HCEC 1CT (cell line): ENCODE measurements around the gene KIRREL3.

Experiments used
- DNase-seq: peaks from one replicate; pipeline ENCODE4 v3.0.0-alpha.2; 2017

Gene KIRREL3

DNA sequence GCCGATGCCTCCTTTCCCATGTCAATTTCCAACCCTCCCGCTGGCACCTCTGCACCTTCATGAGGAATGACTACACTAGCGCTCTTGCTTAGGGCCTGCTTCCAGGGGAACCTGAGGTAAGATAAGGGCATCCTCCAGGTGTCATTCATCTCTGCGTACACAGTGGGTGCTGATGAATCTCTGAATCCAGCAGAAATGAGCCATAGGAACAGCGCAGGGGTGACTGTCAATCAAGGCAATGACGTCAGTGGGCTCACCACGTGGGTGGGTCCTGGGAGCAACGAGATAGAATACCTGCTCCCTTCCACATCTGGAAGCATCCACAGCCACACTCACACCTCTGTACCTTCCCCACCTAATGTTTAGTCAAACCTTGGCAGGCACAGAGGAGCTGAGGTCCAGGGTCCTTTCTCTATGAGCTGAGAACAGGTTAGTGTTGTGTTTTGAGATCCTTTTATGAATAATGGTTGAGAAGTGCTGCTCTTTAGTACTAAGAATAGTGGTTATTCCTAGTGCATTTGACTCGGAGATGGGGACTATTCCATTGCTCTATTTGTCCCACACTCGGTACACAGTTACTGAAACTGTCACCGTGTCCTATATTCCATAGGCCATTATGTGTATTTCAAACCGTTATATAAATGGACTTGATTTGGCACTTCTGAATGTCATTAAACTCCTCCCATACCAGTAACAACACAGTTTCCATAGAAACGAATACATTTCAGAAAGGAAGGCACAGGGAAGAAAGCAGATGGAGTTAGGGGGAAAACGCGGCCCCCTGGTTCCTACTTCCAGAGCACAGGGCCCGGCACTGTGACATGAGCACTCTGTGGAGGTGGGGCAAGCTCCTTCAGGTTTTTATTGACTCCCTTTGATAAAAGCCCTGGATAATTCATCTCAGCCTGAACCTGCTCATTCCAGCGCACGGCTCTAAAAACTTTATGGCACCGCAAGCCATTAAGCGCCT lies 451.7 kb downstream of the KIRREL3 start:
- DNase-seq = no peak

- peak; percentile 13 for DNase-seq
These were observed 452.9 kb downstream of the KIRREL3 start for GRCh38 chr11:126547691-126548090.

DNA sequence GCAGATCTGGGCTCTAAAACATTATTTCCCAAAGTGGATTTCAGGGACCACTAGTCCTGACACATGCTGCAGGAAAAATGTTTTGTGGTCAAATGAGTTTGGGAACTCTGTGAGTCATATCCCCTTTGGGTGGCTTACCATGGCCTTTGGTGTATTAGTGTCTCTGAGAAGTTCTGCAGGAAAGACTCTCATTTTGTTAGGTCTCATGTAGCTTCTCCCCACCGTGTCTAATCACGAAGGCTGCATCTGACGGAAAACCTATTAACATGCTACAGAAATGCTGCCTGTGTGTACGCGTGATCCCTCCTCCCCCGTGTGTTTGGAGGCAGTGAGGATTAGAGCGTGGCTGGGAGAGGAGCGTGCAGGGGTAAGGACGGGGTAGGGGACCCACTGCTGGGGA lies 453.4 kb downstream of the KIRREL3 start:
- peak; percentile 86 for DNase-seq

- DNase-seq = no peak
These were observed 453.9 kb downstream of the KIRREL3 start for GRCh38 chr11:126546694-126547093.

DNA sequence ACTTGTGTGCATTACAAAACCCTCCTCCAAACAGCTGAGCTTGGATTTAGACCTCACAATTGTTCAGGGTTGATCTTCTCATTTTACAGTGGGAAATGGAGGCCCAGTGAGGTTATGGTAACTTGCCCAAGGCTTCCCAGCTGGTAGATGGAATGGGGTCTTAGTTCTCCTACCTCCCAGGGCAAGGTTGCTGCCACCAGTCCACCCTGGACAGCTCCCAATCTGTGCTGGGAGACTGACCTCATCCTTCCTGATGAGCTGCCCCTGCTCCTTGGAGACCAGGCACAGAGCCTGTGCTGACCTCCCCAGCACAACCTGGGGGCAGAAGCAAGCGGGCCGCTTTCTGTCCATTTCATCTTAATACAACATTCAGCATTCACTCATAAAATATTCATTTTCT lies 454.4 kb downstream of the KIRREL3 start:
- no peak for DNase-seq

DNA sequence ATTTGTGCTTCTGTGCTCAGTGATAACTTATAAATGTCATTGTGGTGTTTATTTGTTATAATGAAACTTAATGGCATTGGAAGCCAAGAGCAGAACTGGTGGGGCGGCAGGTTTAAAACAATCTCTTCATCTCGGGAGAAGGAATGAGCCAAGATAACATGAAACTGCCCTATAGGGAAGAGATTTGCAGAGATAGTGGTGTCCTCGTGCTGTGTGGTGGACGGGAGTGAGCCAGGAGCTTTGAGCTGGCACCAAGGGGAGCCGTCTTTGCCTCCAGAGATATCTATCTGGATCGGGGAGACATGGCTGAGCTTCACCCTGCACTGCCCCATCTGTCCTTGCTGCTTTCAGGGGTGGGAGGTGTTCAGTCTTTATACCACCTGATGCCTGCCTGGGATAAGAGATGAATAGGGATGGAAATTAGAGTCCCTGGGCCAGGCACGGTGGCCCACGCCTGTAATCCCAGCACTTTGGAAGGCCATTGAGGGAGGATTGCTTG lies 455.5 kb downstream of the KIRREL3 start:
- no peak for DNase-seq

- no peak for DNase-seq
These were observed 456.2 kb downstream of the KIRREL3 start for GRCh38 chr11:126544108-126545056.

GRCh38 chr11:126543691-126544090 lies 456.9 kb downstream of the KIRREL3 start:
- no peak for DNase-seq

GRCh38 chr11:126542334-126543015 lies 458.1 kb downstream of the KIRREL3 start:
- DNase-seq = no peak

GRCh38 chr11:126538071-126538470 lies 462.5 kb downstream of the KIRREL3 start:
- DNase-seq = no peak

DNA sequence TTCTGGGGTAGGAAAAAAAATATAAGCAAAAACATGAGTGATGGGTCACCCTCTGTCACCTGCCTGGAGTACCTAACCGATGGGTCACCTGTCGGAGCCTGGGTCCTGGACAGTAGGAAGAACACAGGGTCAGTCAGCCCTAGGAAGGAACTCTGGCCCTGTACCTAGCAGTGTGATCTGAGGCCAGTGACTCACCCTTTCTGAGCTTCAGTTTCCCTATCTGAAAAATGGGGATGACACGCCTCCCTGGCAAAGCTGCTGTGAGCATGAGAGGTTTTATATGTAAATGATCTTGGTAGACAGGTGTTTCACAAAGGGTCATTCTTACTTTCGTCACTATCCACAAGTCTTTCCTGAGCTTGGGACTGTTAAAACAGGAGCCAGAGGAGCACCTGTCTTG lies 463.1 kb downstream of the KIRREL3 start:
- no peak for DNase-seq

GRCh38 chr11:126534141-126534805 lies 466.3 kb downstream of the KIRREL3 start:
- no peak for DNase-seq

DNA sequence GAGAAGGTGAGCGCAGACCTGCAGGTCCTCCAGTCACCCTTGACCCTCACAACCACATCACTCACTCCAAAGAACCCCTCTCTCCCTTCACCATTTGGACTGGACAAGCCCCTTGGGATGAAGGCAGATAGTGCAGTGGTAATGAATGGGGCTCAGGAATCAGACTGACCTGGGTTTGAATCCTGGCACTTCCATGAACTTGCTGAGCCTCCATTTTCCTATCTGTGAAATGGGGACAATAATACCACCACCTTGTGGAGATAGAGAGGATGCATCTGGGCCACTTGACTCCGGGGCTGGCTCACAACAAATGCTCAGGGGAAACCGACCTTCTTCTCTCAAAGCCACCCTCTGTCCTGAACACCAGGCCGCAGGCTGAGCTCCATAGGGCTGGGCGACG lies 467.0 kb downstream of the KIRREL3 start:
- no peak for DNase-seq

DNA sequence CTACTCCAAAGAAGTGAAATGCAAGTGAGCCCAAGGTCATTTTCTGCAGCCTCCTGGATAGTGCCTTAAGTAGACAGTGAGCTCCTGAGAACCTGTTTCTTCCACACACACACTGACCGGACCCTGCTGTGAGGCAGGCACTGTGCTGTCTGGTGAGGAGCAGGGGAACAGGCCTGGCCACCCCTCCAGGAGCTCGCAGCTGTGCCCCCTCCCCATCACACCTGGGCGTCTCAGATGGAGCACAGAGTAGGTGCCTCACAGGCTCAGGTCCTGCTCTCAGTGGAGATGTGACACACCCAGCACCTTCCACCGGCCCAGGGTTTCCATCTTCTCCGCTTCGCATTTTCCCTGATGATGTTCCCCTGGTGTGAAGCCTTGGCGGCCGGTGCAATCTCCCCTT lies 470.2 kb downstream of the KIRREL3 start:
- no peak for DNase-seq

- no peak for DNase-seq
These were observed 471.5 kb downstream of the KIRREL3 start for GRCh38 chr11:126529037-126529436.

DNA sequence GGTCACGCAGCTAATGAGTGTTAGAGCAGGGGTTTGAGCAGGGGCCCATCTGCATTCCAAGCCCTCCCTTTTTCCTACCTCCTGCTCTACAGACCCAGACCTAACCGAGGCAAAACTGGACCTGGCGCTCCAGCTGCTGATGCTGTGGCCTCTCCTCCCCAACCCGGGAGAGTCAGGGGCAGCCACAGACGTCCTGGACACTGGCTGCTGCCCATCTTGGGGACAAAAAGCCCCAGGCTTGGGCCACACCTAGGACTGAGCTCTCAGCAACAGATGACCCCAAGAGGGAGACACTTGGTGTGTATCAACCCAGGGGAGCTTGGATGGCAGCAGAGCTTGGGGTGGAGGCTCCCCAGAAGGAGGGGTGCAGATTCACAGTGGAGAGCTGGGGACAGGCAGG lies 472.5 kb downstream of the KIRREL3 start:
- no peak for DNase-seq

GRCh38 chr11:126527651-126528050 lies 472.9 kb downstream of the KIRREL3 start:
- no peak for DNase-seq

DNA sequence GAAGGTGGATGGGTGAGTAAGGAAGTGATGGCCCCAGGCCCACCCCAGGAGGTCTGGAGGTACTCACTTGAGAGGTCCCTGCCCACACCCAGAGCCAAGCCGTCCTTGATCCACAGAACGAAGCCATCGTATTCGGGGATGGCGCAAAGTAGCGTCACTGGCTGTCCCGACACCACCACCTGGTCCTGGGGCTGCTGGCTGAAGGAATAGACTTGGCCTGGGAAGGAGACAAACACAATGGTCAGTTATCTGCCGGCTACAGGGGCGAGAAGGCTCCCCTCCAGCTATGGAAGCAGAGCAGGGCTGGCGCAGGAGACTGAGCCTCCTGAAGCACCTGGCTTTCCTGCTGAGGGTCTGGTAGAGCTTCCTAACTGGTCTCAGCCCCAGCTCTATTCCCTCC lies 474.1 kb downstream of the KIRREL3 start:
- no peak for DNase-seq

GRCh38 chr11:126525702-126526101 lies 474.9 kb downstream of the KIRREL3 start:
- DNase-seq = no peak

- no peak for DNase-seq
These were observed 475.4 kb downstream of the KIRREL3 start for GRCh38 chr11:126525216-126525615.

GRCh38 chr11:126523441-126524205 lies 476.9 kb downstream of the KIRREL3 start:
- DNase-seq = no peak
